ENCODE measurements around the gene GRID2. TPM values are rescaled to one million over a fixed set of nuclear protein-coding genes. Genes with fewer than 3 reads are reported as not detected.

Gene GRID2
- polyA plus RNA-seq, 1 donor from 2014 or later, result 14.9 TPM

- no peak for TF ChIP-seq EZH2 (IDR thresholded peaks at IDR 0.05; ENCODE audit: borderline replicate concordance, insufficient read depth, low read length, poor library complexity, severe bottlenecking)
- no peak for TF ChIP-seq SMC3 (conservative IDR thresholded peaks at IDR 0.05; ENCODE audit: poor library complexity)
- TF ChIP-seq POLR2AphosphoS5 (IDR thresholded peaks at IDR 0.05), result no peak
- no peak for TF ChIP-seq EP300 (conservative IDR thresholded peaks at IDR 0.05; ENCODE audit: poor library complexity, severe bottlenecking)
- no peak for TF ChIP-seq RAD21 (conservative IDR thresholded peaks at IDR 0.05)
- no peak for TF ChIP-seq CTCF (IDR thresholded peaks at IDR 0.05; ENCODE audit: poor library complexity, severe bottlenecking)
- no peak for TF ChIP-seq REST (IDR thresholded peaks at IDR 0.05; ENCODE audit: borderline replicate concordance)
- no peak for TF ChIP-seq TAF1 (IDR thresholded peaks at IDR 0.05; ENCODE audit: low read depth)
- TF ChIP-seq MXI1 (conservative IDR thresholded peaks at IDR 0.05; ENCODE audit: poor library complexity, severe bottlenecking), result no peak
- no peaks in the 10 kb centered on the region for H3K9me2 ChIP-seq (ENCODE audit: insufficient read depth, low read length)
- no peaks in the 10 kb centered on the region for H3F3A ChIP-seq (ENCODE audit: insufficient read depth, low read length, poor library complexity, severe bottlenecking)
- no peaks in the 10 kb centered on the region for H3K79me2 ChIP-seq (replicated peaks; ENCODE audit: insufficient read depth, low read length)
- H3K4me2 ChIP-seq (ENCODE audit: low read length), result no peak overlapping the region
- H3K27me3 ChIP-seq (ENCODE audit: insufficient read depth, low read depth, low read length), result no peaks in the 10 kb centered on the region
- H3K36me3 ChIP-seq (ENCODE audit: insufficient read depth, low read length), result no peaks in the 10 kb centered on the region
- no peak overlapping the region for H2AFZ ChIP-seq (ENCODE audit: low read depth, low read length)
- H3K4me3 ChIP-seq (ENCODE audit: low read length), result no peak overlapping the region
- no peak overlapping the region for H3K27ac ChIP-seq (ENCODE audit: low read length)
- H4K20me1 ChIP-seq (ENCODE audit: insufficient read depth), result no peaks in the 10 kb centered on the region
- H3K9ac ChIP-seq (ENCODE audit: low read length), result no peak overlapping the region
- H3K9me3 ChIP-seq (ENCODE audit: low read length), result no peaks in the 10 kb centered on the region
These were observed 40.5 kb downstream of the GRID2 start for GRCh38 chr4:92344216-92344615.

- H3K27me3 ChIP-seq (ENCODE audit: insufficient read depth, low read depth, low read length), result no peaks in the 10 kb centered on the region
- H4K20me1 ChIP-seq (ENCODE audit: insufficient read depth), result no peaks in the 10 kb centered on the region
- no peaks in the 10 kb centered on the region for H3K9me3 ChIP-seq (ENCODE audit: low read length)
- no peak overlapping the region for H2AFZ ChIP-seq (ENCODE audit: low read depth, low read length)
- H3K9me2 ChIP-seq (ENCODE audit: insufficient read depth, low read length), result no peaks in the 10 kb centered on the region
- H3K27ac ChIP-seq (ENCODE audit: low read length), result no peak overlapping the region
- no peak for TF ChIP-seq RAD21 (conservative IDR thresholded peaks at IDR 0.05)
- no peak for TF ChIP-seq EZH2 (IDR thresholded peaks at IDR 0.05; ENCODE audit: borderline replicate concordance, insufficient read depth, low read length, poor library complexity, severe bottlenecking)
- H3K79me2 ChIP-seq (replicated peaks; ENCODE audit: insufficient read depth, low read length), result no peaks in the 10 kb centered on the region
- H3F3A ChIP-seq (ENCODE audit: insufficient read depth, low read length, poor library complexity, severe bottlenecking), result no peaks in the 10 kb centered on the region
- H3K4me2 ChIP-seq (ENCODE audit: low read length), result no peak overlapping the region
- no peak overlapping the region for H3K4me3 ChIP-seq (ENCODE audit: low read length)
- H3K9ac ChIP-seq (ENCODE audit: low read length), result no peak overlapping the region
- H3K36me3 ChIP-seq (ENCODE audit: insufficient read depth, low read length), result no peaks in the 10 kb centered on the region
These were observed 42.5 kb downstream of the GRID2 start for GRCh38 chr4:92346289-92346688.

DNA sequence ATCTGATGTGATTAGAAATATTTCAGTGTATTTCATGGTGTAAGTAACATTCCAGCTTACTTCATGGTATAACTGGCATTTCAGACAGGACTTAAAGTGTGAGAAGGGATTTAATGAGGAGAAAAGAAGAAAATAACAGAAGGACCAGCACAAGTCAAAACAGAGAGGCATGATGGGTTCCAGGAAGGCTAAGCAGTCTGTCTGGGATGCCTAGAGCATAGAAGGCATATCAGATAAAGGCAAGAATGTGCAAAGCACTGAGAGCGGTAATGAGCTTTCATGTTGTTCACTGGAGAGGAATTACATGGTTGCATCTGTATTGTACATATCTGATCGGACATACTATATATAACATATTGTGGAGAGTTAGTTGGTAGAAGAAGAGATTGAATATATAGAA is 54.2 kb downstream of the GRID2 start:
- Histone ChIP-seq H3K27me3 (ENCODE audit: insufficient read depth, low read depth, low read length) (no peaks in the 10 kb centered on the region), H3K27ac (ENCODE audit: low read length) (no peak overlapping the region), H3K79me2 (replicated peaks; ENCODE audit: insufficient read depth, low read length) (no peaks in the 10 kb centered on the region), H2AFZ (ENCODE audit: low read depth, low read length) (no peak overlapping the region), H3K36me3 (ENCODE audit: insufficient read depth, low read length) (no peaks in the 10 kb centered on the region), H3K9ac (ENCODE audit: low read length) (no peak overlapping the region), H3K4me2 (ENCODE audit: low read length) (no peak overlapping the region), H3K9me2 (ENCODE audit: insufficient read depth, low read length) (no peaks in the 10 kb centered on the region), H3F3A (ENCODE audit: insufficient read depth, low read length, poor library complexity, severe bottlenecking) (no peaks in the 10 kb centered on the region), H3K9me3 (ENCODE audit: low read length) (no peaks in the 10 kb centered on the region), H3K4me3 (ENCODE audit: low read length) (no peak overlapping the region), H4K20me1 (ENCODE audit: insufficient read depth) (no peaks in the 10 kb centered on the region)
- TF ChIP-seq SMC3 (conservative IDR thresholded peaks at IDR 0.05; ENCODE audit: poor library complexity), result no peak
- no peak for TF ChIP-seq TAF1 (IDR thresholded peaks at IDR 0.05; ENCODE audit: low read depth)
- TF ChIP-seq RAD21 (conservative IDR thresholded peaks at IDR 0.05), result no peak
- TF ChIP-seq POLR2AphosphoS5 (IDR thresholded peaks at IDR 0.05), result no peak
- no peak for TF ChIP-seq REST (IDR thresholded peaks at IDR 0.05; ENCODE audit: borderline replicate concordance)
- TF ChIP-seq EP300 (conservative IDR thresholded peaks at IDR 0.05; ENCODE audit: poor library complexity, severe bottlenecking), result no peak
- no peak for TF ChIP-seq CTCF (IDR thresholded peaks at IDR 0.05; ENCODE audit: poor library complexity, severe bottlenecking)
- no peak for TF ChIP-seq EZH2 (IDR thresholded peaks at IDR 0.05; ENCODE audit: borderline replicate concordance, insufficient read depth, low read length, poor library complexity, severe bottlenecking)

Measured in neural cell (in vitro differentiated cells).